ENCODE data around the gene RAB10.

DNA sequence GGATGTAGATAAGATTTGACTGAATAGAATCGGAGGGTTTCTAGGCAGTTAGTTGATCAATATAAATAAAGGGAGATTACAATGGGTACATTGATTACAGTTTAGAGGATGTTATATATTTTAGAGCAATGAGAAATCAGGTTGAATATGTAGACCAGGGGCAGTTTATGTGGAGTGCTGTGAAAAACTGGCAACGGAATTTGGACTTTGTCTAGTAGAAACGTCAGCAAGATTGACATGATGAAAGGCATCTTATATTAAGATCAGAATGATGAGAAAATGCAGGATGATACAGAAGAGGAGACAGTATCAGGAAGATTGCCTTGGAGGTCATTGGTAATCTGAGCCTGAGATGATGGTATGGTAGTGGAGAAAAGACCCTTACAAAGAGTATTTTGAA, 39.9 kb downstream of the RAB10 start:
- TF ChIP-seq POLR2A (IDR thresholded peaks at IDR 0.05; ENCODE audit: low read length) (no peak), GATA1 (IDR thresholded peaks at IDR 0.05; ENCODE audit: low read depth, low read length) (no peak)
